ENCODE measurements around the gene ANTXR1.

Gene ANTXR1

DNA sequence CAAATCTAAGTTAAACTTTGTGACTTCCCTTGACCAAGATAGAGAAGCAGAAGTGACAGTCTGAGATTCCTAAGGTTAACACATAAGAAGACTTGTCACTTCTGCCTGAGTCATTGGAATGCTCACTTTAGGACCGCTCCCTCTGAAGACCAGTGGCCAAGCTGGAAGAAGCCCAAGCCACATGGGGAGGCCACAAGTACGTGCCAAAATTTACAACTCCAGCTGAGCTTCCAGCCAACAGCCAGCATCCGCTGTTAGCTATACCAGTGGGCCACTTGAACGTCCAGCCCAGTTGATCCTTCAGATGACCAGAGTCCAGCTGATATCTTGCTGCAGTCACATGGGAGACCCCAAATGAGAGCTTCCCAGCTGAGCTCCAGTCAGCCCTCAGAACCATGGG lies 18.1 kb upstream of the ANTXR1 start:
- Histone ChIP-seq H3K36me3 (ENCODE audit: insufficient read depth, low read length) (no peaks in the 10 kb centered on the region), H3K4me1 (ENCODE audit: insufficient read depth, low read length) (no peaks in the 10 kb centered on the region), H3K9ac (ENCODE audit: low read depth, low read length) (no peak overlapping the region), H4K20me1 (ENCODE audit: insufficient read depth, low read length) (no peaks in the 10 kb centered on the region), H3K79me2 (ENCODE audit: insufficient read depth, low read length) (no peaks in the 10 kb centered on the region), H3K4me2 (ENCODE audit: insufficient read depth, low read length) (no peak overlapping the region), H3K27me3 (ENCODE audit: insufficient read depth, low read length, poor library complexity) (no peaks in the 10 kb centered on the region), H3K27ac (ENCODE audit: low read length) (no peak overlapping the region), H3K4me3 (ENCODE audit: low read depth in 1 of 2, low read length in 2 of 2) (no peak overlapping the region), H2AFZ (ENCODE audit: low read depth, low read length) (no peak overlapping the region), H3K9me3 (ENCODE audit: insufficient read depth, low read length, severe bottlenecking) (no peaks in the 10 kb centered on the region)
- TF ChIP-seq EZH2 (IDR thresholded peaks at IDR 0.05; ENCODE audit: borderline replicate concordance, low read depth, low read length, severe bottlenecking): no peak
- TF ChIP-seq, protein P1, sequence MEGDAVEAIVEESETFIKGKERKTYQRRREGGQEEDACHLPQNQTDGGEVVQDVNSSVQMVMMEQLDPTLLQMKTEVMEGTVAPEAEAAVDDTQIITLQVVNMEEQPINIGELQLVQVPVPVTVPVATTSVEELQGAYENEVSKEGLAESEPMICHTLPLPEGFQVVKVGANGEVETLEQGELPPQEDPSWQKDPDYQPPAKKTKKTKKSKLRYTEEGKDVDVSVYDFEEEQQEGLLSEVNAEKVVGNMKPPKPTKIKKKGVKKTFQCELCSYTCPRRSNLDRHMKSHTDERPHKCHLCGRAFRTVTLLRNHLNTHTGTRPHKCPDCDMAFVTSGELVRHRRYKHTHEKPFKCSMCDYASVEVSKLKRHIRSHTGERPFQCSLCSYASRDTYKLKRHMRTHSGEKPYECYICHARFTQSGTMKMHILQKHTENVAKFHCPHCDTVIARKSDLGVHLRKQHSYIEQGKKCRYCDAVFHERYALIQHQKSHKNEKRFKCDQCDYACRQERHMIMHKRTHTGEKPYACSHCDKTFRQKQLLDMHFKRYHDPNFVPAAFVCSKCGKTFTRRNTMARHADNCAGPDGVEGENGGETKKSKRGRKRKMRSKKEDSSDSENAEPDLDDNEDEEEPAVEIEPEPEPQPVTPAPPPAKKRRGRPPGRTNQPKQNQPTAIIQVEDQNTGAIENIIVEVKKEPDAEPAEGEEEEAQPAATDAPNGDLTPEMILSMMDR (IDR thresholded peaks at IDR 0.05; ENCODE audit: borderline replicate concordance, extremely low read depth, low read length, poor library complexity, severe bottlenecking): no peak
- DNase-seq (no peak), ATAC-seq (ENCODE audit: insufficient read depth, low read depth) (no peak)

DNA sequence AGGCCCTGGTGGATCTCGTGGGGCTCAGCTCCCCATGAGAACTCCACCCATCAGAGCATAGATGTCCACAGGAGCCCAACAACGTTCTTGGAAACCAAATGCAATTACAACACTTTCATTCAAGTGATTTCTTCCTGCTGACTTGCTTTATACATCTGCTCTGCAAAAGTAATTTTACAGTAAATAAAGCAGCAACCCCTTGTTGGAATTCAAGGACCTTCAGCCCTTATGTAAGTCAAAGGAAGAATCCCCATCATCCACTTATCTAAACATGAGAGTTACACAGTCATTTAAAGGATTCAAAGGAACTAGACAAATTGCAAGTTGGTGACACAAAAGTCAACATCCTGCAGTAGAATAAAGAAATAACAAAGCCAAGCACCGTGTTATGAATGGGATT lies 17.1 kb upstream of the ANTXR1 start:
- H3K9ac ChIP-seq (ENCODE audit: low read depth, low read length): no peak overlapping the region
- no peak overlapping the region for H2AFZ ChIP-seq (ENCODE audit: low read depth, low read length)
- no peaks in the 10 kb centered on the region for H3K36me3 ChIP-seq (ENCODE audit: insufficient read depth, low read length)
- no peak overlapping the region for H3K4me2 ChIP-seq (ENCODE audit: insufficient read depth, low read length)
- no peak overlapping the region for H3K4me3 ChIP-seq (ENCODE audit: low read depth in 1 of 2, low read length in 2 of 2)
- no peaks in the 10 kb centered on the region for H3K27me3 ChIP-seq (ENCODE audit: insufficient read depth, low read length, poor library complexity)
- no peaks in the 10 kb centered on the region for H3K4me1 ChIP-seq (ENCODE audit: insufficient read depth, low read length)
- TF ChIP-seq EZH2 (IDR thresholded peaks at IDR 0.05; ENCODE audit: borderline replicate concordance, low read depth, low read length, severe bottlenecking): no peak
- TF ChIP-seq, protein P1 (IDR thresholded peaks at IDR 0.05; ENCODE audit: borderline replicate concordance, extremely low read depth, low read length, poor library complexity, severe bottlenecking): no peak
- DNase-seq (no peak), ATAC-seq (ENCODE audit: insufficient read depth, low read depth) (no peak)
- H3K27ac ChIP-seq (ENCODE audit: low read length): no peak overlapping the region
- no peaks in the 10 kb centered on the region for H3K9me3 ChIP-seq (ENCODE audit: insufficient read depth, low read length, severe bottlenecking)
- no peaks in the 10 kb centered on the region for H4K20me1 ChIP-seq (ENCODE audit: insufficient read depth, low read length)
- H3K79me2 ChIP-seq (ENCODE audit: insufficient read depth, low read length): no peaks in the 10 kb centered on the region

DNA sequence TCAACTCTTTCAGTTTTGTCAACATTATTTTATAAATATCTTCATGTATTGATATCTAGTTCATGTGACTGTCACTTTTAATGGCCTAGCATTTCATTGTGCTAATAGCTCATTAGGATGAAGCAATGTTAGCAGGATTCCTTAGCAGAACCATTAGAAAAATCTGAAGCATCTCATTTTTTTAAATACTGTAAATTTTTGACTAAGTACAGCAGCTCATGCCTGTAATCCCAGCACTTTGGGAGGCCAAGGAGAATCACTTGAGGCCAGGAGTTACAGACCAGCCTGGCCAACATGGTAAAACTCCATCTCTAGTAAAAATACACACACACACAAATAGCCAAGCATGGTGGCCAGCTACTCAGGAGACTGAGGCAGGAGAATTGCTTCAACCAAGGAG lies 15.6 kb upstream of the ANTXR1 start:
- Histone ChIP-seq H3K27me3 (ENCODE audit: insufficient read depth, low read length, poor library complexity) (peaks cover 2% of the 10 kb centered on the region), H3K9me3 (ENCODE audit: insufficient read depth, low read length, severe bottlenecking) (no peaks in the 10 kb centered on the region), H3K36me3 (ENCODE audit: insufficient read depth, low read length) (no peaks in the 10 kb centered on the region), H4K20me1 (ENCODE audit: insufficient read depth, low read length) (no peaks in the 10 kb centered on the region), H3K27ac (ENCODE audit: low read length) (no peak overlapping the region), H3K9ac (ENCODE audit: low read depth, low read length) (no peak overlapping the region), H3K4me1 (ENCODE audit: insufficient read depth, low read length) (no peaks in the 10 kb centered on the region), H3K79me2 (ENCODE audit: insufficient read depth, low read length) (no peaks in the 10 kb centered on the region), H3K4me3 (ENCODE audit: low read depth in 1 of 2, low read length in 2 of 2) (no peak overlapping the region), H3K4me2 (ENCODE audit: insufficient read depth, low read length) (no peak overlapping the region), H2AFZ (ENCODE audit: low read depth, low read length) (no peak overlapping the region)
- DNase-seq (no peak), ATAC-seq (ENCODE audit: insufficient read depth, low read depth) (no peak)
- no peak for TF ChIP-seq EZH2 (IDR thresholded peaks at IDR 0.05; ENCODE audit: borderline replicate concordance, low read depth, low read length, severe bottlenecking)
- TF ChIP-seq, protein P1 (IDR thresholded peaks at IDR 0.05; ENCODE audit: borderline replicate concordance, extremely low read depth, low read length, poor library complexity, severe bottlenecking): no peak

DNA sequence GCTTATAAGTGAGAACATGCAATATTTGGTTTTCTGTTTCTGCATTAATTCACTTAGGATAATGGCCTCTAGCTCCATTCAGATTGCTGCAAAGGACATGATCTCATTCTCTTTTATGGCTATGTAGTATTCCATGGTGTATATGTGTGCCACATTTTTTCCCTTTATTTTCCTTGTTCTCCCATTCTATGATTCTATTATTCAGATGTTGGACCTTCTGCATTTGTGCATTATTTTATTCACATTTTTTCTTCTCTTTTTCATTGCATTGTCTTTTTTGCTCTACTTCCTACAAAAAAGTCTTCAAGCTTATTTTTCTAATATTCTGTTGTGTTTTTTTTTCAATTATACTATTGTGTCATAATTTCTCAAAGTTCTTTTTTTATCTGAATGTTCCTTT lies 11.1 kb upstream of the ANTXR1 start:
- Histone ChIP-seq H4K20me1 (ENCODE audit: insufficient read depth, low read length) (no peaks in the 10 kb centered on the region), H3K4me1 (ENCODE audit: insufficient read depth, low read length) (no peaks in the 10 kb centered on the region), H3K9ac (ENCODE audit: low read depth, low read length) (no peak overlapping the region), H3K36me3 (ENCODE audit: insufficient read depth, low read length) (no peaks in the 10 kb centered on the region), H3K27ac (ENCODE audit: low read length) (no peak overlapping the region), H3K27me3 (ENCODE audit: insufficient read depth, low read length, poor library complexity) (peaks cover 2% of the 10 kb centered on the region), H3K79me2 (ENCODE audit: insufficient read depth, low read length) (no peaks in the 10 kb centered on the region), H3K9me3 (ENCODE audit: insufficient read depth, low read length, severe bottlenecking) (no peaks in the 10 kb centered on the region), H2AFZ (ENCODE audit: low read depth, low read length) (no peak overlapping the region), H3K4me2 (ENCODE audit: insufficient read depth, low read length) (no peak overlapping the region), H3K4me3 (ENCODE audit: low read depth in 1 of 2, low read length in 2 of 2) (no peak overlapping the region)
- DNase-seq: no peak
- TF ChIP-seq EZH2 (IDR thresholded peaks at IDR 0.05; ENCODE audit: borderline replicate concordance, low read depth, low read length, severe bottlenecking): no peak
- TF ChIP-seq, protein P1 (IDR thresholded peaks at IDR 0.05; ENCODE audit: borderline replicate concordance, extremely low read depth, low read length, poor library complexity, severe bottlenecking): no peak
- ATAC-seq (ENCODE audit: insufficient read depth, low read depth): no peak

All from DND-41 (cell line).